Suprapubic skin (tissue), 4 donors: ENCODE results near the gene ALPI.

Experiments used
- POLR2A ChIP-seq, 2 donors: fragments of 450-650 bp; IDR thresholded peaks; one replicate each; pipeline ENCODE4 v1.6.1; 2017; ENCODE audit warnings: antibody characterized with exemption in 2 of 2, mild to moderate bottlenecking in 2 of 2, moderate library complexity in 2 of 2
- POLR2AphosphoS5 ChIP-seq, 3 donors: sonication (generic); formaldehyde crosslinking; IDR thresholded peaks; one replicate each; pipeline ENCODE4 v1.6.1; 2017; ENCODE audit warnings: antibody characterized with exemption in 3 of 3
- TF ChIP-seq, protein P1 (sequence below), 2 donors: fragments of 200-600 bp in 1 of 2; fragments of 450-650 bp in 1 of 2; sonication (generic) in 1 of 2; IDR thresholded peaks; one replicate each; pipeline ENCODE4 v1.5.1; 2016 to 2019; ENCODE audit warnings: antibody characterized with exemption in 2 of 2, mild to moderate bottlenecking in 1 of 2, moderate library complexity in 1 of 2

DNA sequence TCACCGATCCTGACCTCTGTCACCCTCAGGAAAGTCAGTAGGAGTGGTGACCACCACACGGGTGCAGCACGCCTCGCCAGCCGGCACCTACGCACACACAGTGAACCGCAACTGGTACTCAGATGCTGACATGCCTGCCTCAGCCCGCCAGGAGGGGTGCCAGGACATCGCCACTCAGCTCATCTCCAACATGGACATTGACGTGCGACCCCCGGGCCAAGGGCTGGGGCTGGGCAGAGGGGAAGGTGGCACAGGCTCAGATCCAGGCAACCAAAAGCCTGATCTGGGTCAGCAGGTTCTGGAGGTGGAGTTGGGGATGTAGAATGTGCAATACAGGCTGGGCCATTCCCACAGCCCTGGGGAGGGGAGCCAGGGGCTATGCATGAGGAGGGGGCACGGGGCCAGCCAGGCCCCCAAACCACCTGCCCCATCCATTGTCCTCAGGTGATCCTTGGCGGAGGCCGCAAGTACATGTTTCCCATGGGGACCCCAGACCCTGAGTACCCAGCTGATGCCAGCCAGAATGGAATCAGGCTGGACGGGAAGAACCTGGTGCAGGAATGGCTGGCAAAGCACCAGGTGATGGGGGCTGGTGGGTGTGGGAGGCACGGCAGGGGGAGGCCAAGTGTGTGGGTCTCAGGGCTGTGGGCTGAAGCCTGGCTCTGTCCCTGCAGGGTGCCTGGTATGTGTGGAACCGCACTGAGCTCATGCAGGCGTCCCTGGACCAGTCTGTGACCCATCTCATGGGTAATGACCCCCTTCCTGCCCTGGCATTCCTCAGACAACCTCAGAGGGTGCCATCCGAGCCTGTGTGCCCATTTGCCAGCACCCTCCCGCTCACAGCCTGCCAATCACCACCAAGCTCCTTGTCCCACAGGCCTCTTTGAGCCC is 1.4 kb downstream of the ALPI start:
- TF ChIP-seq, protein P1, sequence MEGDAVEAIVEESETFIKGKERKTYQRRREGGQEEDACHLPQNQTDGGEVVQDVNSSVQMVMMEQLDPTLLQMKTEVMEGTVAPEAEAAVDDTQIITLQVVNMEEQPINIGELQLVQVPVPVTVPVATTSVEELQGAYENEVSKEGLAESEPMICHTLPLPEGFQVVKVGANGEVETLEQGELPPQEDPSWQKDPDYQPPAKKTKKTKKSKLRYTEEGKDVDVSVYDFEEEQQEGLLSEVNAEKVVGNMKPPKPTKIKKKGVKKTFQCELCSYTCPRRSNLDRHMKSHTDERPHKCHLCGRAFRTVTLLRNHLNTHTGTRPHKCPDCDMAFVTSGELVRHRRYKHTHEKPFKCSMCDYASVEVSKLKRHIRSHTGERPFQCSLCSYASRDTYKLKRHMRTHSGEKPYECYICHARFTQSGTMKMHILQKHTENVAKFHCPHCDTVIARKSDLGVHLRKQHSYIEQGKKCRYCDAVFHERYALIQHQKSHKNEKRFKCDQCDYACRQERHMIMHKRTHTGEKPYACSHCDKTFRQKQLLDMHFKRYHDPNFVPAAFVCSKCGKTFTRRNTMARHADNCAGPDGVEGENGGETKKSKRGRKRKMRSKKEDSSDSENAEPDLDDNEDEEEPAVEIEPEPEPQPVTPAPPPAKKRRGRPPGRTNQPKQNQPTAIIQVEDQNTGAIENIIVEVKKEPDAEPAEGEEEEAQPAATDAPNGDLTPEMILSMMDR (IDR thresholded peaks at IDR 0.05), result no peak
- TF ChIP-seq POLR2A (IDR thresholded peaks at IDR 0.05) (no peak), POLR2AphosphoS5 (IDR thresholded peaks at IDR 0.05) (no peak)
